Calu3 (cell line): ENCODE results near the gene PSTPIP1. TPM values are rescaled to one million over a fixed set of nuclear protein-coding genes. Genes with fewer than 3 reads are reported as not detected.

Source experiments
- BruUV-seq: library from RNA; stranded (reverse); fragments of 400-500 nt; replicated peaks from 2 replicates; lab custom pipeline; 2021; lab: Mats Ljungman, UMichigan
- CTCF ChIA-PET: fragments of 300-600 bp; sonication (Branson Sonifier 250); formaldehyde crosslinking; loops from one replicate; lab custom pipeline; 2022; ENCODE audit warnings: antibody characterized with exemption; lab: Charles Lee
- DNase-seq: peaks from one replicate; pipeline ENCODE4 v3.0.0; 2022
- H3K27ac Mint-ChIP-seq: one replicate; pipeline ENCODE4 v1.8.0; 2022; ENCODE audit warnings: mixed read lengths; ENCODE audit not compliant: unreplicated experiment
- H3K27me3 Mint-ChIP-seq: one replicate; pipeline ENCODE4 v1.8.0; 2022; ENCODE audit warnings: mixed read lengths; ENCODE audit not compliant: unreplicated experiment
- H3K36me3 Mint-ChIP-seq: one replicate; pipeline ENCODE4 v1.8.0; 2022; ENCODE audit warnings: mild to moderate bottlenecking, moderate library complexity, mixed read lengths; ENCODE audit not compliant: insufficient read depth, unreplicated experiment
- H3K4me1 Mint-ChIP-seq: one replicate; pipeline ENCODE4 v1.8.0; 2022; ENCODE audit warnings: mild to moderate bottlenecking, low read depth, mixed read lengths; ENCODE audit not compliant: unreplicated experiment
- H3K4me3 Mint-ChIP-seq: one replicate; pipeline ENCODE4 v1.8.0; 2022; ENCODE audit warnings: mild to moderate bottlenecking, low read depth, moderate library complexity, mixed read lengths; ENCODE audit not compliant: unreplicated experiment
- H3K9me3 Mint-ChIP-seq: one replicate; pipeline ENCODE4 v1.8.0; 2022; ENCODE audit warnings: low read depth, mixed read lengths; ENCODE audit not compliant: unreplicated experiment
- CTCF ChIP-seq: fragments of 200-600 bp; IDR thresholded peaks from one replicate; pipeline ENCODE4 v1.8.0; 2022; ENCODE audit warnings: antibody characterized with exemption; ENCODE audit not compliant: unreplicated experiment
- intact Hi-C: fragments of 100-400 bp; cut with micrococcal nuclease; formaldehyde crosslinking; loops from one replicate; pipeline ENCODE4 v1.10.0; 2022; ENCODE audit not compliant: unreplicated experiment
- total RNA-seq: library from RNA; stranded (reverse); gene quantifications from 2 replicates; pipeline ENCODE4 v1.2.3, GENCODE V29; 2022

The PSTPIP1 gene
- total RNA-seq, 1 experiment from 2014 or later: not detected

GRCh38 chr15:77035584-77035983, 40.7 kb downstream of the PSTPIP1 start:
- BruUV-seq: no TSS peak
- Mint-ChIP-seq H3K27ac (peak overlapping the region; percentile 73), H3K4me3 (no peak overlapping the region), H3K9me3 (no peaks in the 10 kb centered on the region), H3K36me3 (peaks cover 65% of the 10 kb centered on the region), H3K4me1 (peaks cover 15% of the 10 kb centered on the region), H3K27me3 (no peaks in the 10 kb centered on the region)
- TF ChIP-seq CTCF: no peak
- no peak for DNase-seq
- CTCF ChIA-PET: interaction anchor here (0.9 to 1.3 kb wide), 3 partner anchors 35 to 508 kb away, joined by 3 to 6 read pairs (median 5); partner anchors contain the start of gene TSPAN3
- intact Hi-C loops: no loop called here

- Mint-ChIP-seq H3K27me3 (no peaks in the 10 kb centered on the region), H3K36me3 (peaks cover 61% of the 10 kb centered on the region), H3K4me3 (no peak overlapping the region), H3K27ac (peak overlapping the region; percentile 73), H3K4me1 (peaks cover 15% of the 10 kb centered on the region), H3K9me3 (no peaks in the 10 kb centered on the region)
- intact Hi-C loops: no loop called here
- no peak for DNase-seq
- CTCF ChIA-PET: interaction anchor here (0.8 to 0.9 kb wide), 2 partner anchors 29 to 48 kb away, joined by 3 to 5 read pairs; no protein-coding TSS in a partner anchor
- TF ChIP-seq CTCF: no peak
- no TSS peak for BruUV-seq
These were observed 41.1 kb downstream of the PSTPIP1 start for GRCh38 chr15:77035999-77036471.

GRCh38 chr15:77036537-77037387, 41.8 kb downstream of the PSTPIP1 start:
- intact Hi-C loops: no loop called here
- H3K4me3 Mint-ChIP-seq: no peak overlapping the region
- H3K27ac Mint-ChIP-seq: peak overlapping the region; percentile 73
- no TSS peak for BruUV-seq
- no peak for TF ChIP-seq CTCF
- H3K4me1 Mint-ChIP-seq: peaks cover 15% of the 10 kb centered on the region
- peaks cover 60% of the 10 kb centered on the region for H3K36me3 Mint-ChIP-seq
- CTCF ChIA-PET: interaction anchor here (0.8 kb wide), 1 partner anchor 28 kb away, joined by 3 read pairs; no protein-coding TSS in a partner anchor
- H3K9me3 Mint-ChIP-seq: no peaks in the 10 kb centered on the region
- no peaks in the 10 kb centered on the region for H3K27me3 Mint-ChIP-seq
- DNase-seq: no peak

- no peak for DNase-seq
- intact Hi-C loops: no loop called here
- Mint-ChIP-seq H3K36me3 (peaks cover 63% of the 10 kb centered on the region), H3K9me3 (no peaks in the 10 kb centered on the region), H3K27me3 (no peaks in the 10 kb centered on the region), H3K4me1 (peaks cover 15% of the 10 kb centered on the region), H3K27ac (peak overlapping the region; percentile 73), H3K4me3 (no peak overlapping the region)
- TF ChIP-seq CTCF: no peak
- CTCF ChIA-PET: no interaction called here
- no TSS peak for BruUV-seq
These were observed 42.7 kb downstream of the PSTPIP1 start for GRCh38 chr15:77037388-77038209.
